Fibroblast of peridontal ligament (primary cell): ENCODE measurements around the gene ZNF526.
"Not testable (repeated sequence)": the region's sequence is repeated elsewhere in the genome, so short reads cannot be mapped to it uniquely, and the experiment has no call there.

ENCODE experiments used
- DNase-seq: peaks from one replicate; pipeline ENCODE4 v3.0.0-alpha.2; 2010; ENCODE audit errors: extremely low read depth

ZNF526 gene

GRCh38 chr19:42257842-42258241 is 37.7 kb downstream of the ZNF526 start:
- not testable (repeated sequence) for DNase-seq

GRCh38 chr19:42261763-42262162 is 41.7 kb downstream of the ZNF526 start:
- DNase-seq = no peak

- not testable (repeated sequence) for DNase-seq
Measured at GRCh38 chr19:42266105-42266504, 46.0 kb downstream of the ZNF526 start.

- DNase-seq = not testable (repeated sequence)
Measured at GRCh38 chr19:42266928-42267603, 47.0 kb downstream of the ZNF526 start.

GRCh38 chr19:42267644-42268141 is 47.6 kb downstream of the ZNF526 start:
- DNase-seq = no peak

GRCh38 chr19:42268142-42268703 is 48.1 kb downstream of the ZNF526 start:
- peak; percentile 99 for DNase-seq

GRCh38 chr19:42268704-42269477 is 48.8 kb downstream of the ZNF526 start, which contains the start of gene CIC:
Gene CIC (plus strand): TSS chr19:42269252. CDS start chr19:42271784, 2,532 bp downstream.
- peak; percentile 100 for DNase-seq

GRCh38 chr19:42269478-42270345 is 49.6 kb downstream of the ZNF526 start:
- DNase-seq = no peak

- DNase-seq = peak; percentile 82
Measured at GRCh38 chr19:42270346-42271044, 50.4 kb downstream of the ZNF526 start.

GRCh38 chr19:42271045-42271419 is 50.9 kb downstream of the ZNF526 start:
- no peak for DNase-seq

- no peak for DNase-seq
Measured at GRCh38 chr19:42271861-42272534, 51.9 kb downstream of the ZNF526 start.

- no peak for DNase-seq
Measured at GRCh38 chr19:42272535-42272897, 52.4 kb downstream of the ZNF526 start.

- DNase-seq = no peak
Measured at GRCh38 chr19:42272989-42273406, 52.9 kb downstream of the ZNF526 start.

- no peak for DNase-seq
Measured at GRCh38 chr19:42273407-42274064, 53.4 kb downstream of the ZNF526 start.

- no peak for DNase-seq
Measured at GRCh38 chr19:42274065-42274682, 54.1 kb downstream of the ZNF526 start.

- DNase-seq = no peak
Measured at GRCh38 chr19:42275103-42275502, 55.0 kb downstream of the ZNF526 start.

GRCh38 chr19:42275517-42275916 is 55.4 kb downstream of the ZNF526 start:
- no peak for DNase-seq

- DNase-seq = no peak
Measured at GRCh38 chr19:42276284-42276683, 56.2 kb downstream of the ZNF526 start.

GRCh38 chr19:42276821-42277220 is 56.7 kb downstream of the ZNF526 start:
- no peak for DNase-seq
